ENCODE data around the gene SLC39A7.

SLC39A7 gene

DNA sequence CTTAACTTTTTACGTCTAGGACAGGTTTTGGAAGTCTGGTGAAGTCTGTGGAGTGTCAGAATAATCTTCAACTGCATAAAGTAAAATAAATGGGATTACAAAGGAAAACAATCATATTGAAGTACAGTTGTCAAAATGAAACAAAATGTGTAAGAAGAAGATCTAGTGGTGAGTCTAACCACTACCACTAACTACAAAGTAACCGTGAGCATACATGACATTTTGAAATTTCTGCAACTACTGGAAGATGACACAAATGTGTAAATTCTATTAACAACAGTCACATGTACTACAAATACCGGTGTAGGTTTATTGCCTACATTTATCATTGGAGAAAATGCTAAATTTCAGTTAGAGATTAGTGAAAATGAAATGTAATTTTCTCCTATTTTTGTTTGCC, 41.3 kb downstream of the SLC39A7 start:
- in situ Hi-C loops (cut with MboI; ENCODE audit: low sequenced_read_pairs, unreplicated experiment), result loop anchor here (25.0 kb wide), 1 partner anchor 230 kb away; the partner anchor contains the start of gene HLA-DOA

DNA sequence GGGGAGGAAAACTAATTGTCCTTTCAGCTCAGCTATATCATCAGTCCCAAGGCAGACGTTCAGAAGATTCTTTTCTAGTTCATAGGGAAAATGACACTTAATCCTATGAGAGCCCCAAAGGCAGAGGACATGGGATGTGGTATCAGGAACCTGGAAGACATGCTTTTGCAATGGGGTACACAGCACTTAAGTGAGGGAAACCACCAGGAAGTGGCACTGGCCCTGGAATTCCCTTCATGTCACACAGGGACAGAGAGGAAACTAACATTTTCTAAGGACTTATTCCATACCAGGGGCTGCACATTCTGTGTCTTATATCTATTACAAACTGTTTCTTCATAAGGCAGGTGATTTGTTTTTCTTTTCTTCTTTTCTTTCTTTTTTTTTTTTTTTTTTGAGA, 42.8 kb downstream of the SLC39A7 start:
- TF ChIP-seq, protein P1, sequence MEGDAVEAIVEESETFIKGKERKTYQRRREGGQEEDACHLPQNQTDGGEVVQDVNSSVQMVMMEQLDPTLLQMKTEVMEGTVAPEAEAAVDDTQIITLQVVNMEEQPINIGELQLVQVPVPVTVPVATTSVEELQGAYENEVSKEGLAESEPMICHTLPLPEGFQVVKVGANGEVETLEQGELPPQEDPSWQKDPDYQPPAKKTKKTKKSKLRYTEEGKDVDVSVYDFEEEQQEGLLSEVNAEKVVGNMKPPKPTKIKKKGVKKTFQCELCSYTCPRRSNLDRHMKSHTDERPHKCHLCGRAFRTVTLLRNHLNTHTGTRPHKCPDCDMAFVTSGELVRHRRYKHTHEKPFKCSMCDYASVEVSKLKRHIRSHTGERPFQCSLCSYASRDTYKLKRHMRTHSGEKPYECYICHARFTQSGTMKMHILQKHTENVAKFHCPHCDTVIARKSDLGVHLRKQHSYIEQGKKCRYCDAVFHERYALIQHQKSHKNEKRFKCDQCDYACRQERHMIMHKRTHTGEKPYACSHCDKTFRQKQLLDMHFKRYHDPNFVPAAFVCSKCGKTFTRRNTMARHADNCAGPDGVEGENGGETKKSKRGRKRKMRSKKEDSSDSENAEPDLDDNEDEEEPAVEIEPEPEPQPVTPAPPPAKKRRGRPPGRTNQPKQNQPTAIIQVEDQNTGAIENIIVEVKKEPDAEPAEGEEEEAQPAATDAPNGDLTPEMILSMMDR (IDR thresholded peaks at IDR 0.05; ENCODE audit: borderline replicate concordance, control extremely low read depth, extremely low read depth, insufficient read depth, missing control alignments), result no peak
- in situ Hi-C loops (cut with MboI; ENCODE audit: low sequenced_read_pairs, unreplicated experiment), result loop anchor here (25.0 kb wide), 1 partner anchor 231 kb away; the partner anchor contains the start of gene HLA-DOA

More for the DNA sequence above, 41.3 kb downstream of the SLC39A7 start:
- TF ChIP-seq, protein P1 (IDR thresholded peaks at IDR 0.05; ENCODE audit: borderline replicate concordance, control extremely low read depth, extremely low read depth, insufficient read depth, missing control alignments), result no peak
- DNase-seq (ENCODE audit: low spot score), result no peak

DNA sequence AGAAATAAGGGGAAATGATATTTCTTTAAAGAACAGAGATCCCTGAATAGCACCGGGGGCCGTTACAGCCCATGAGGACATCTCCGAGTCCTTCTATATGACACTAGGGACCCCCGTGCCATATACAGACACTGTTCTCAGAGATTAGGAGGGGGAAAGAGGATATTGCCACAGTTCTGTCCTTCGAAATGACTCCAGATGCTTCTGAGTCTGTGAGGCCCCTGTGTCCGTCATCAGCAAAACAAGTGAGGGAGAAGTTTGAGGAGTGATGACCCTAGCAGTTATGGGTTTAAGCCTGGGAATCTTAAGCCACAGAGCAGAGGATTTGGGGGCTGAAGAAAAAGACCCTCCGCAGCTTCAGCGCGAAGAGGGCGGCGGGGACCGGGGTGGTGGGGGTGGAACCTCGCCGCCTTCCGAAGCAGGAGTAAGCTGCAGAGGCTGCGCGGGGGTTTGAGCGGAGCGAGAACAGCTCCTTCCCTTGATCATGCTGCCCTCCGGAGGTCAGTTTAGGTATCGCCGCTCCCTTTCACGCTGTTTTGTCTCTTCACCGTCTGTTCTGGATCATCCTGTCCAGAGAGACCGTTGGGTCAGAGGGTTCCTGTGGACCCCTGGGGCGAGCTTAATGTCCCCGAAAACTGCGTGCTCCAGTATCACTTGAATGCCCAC, 47.4 kb downstream of the SLC39A7 start:
- TF ChIP-seq, protein P1 (IDR thresholded peaks at IDR 0.05; ENCODE audit: borderline replicate concordance, control extremely low read depth, extremely low read depth, insufficient read depth, missing control alignments), result peak; percentile 93
- DNase-seq (ENCODE audit: low spot score), result peak; percentile 84
- in situ Hi-C loops (cut with MboI; ENCODE audit: low sequenced_read_pairs, unreplicated experiment), result loop anchor here (25.0 kb wide), 1 partner anchor 236 kb away; the partner anchor contains the start of gene HLA-DOA

More for the DNA sequence above, 42.8 kb downstream of the SLC39A7 start:
- no peak for DNase-seq (ENCODE audit: low spot score)

DNA sequence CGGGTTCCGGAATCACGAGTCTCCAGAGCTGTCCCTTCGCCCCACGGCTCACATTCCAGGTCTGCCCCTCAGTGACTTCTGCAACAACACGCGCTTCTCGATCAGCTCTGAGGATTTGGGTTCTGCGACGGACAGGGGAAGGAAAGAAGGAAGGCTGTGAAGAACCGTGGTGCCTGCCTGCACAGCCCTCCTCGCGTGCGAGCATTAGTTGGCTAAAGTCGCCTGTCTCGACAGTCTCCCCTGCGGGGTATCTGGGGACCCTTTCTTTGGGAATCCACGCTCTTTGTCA, 47.9 kb downstream of the SLC39A7 start:
- in situ Hi-C loops (cut with MboI; ENCODE audit: low sequenced_read_pairs, unreplicated experiment), result loop anchor here (25.0 kb wide), 1 partner anchor 236 kb away; the partner anchor contains the start of gene HLA-DOA
- TF ChIP-seq, protein P1 (IDR thresholded peaks at IDR 0.05; ENCODE audit: borderline replicate concordance, control extremely low read depth, extremely low read depth, insufficient read depth, missing control alignments), result no peak
- peak; percentile 30 for DNase-seq (ENCODE audit: low spot score)

DNA sequence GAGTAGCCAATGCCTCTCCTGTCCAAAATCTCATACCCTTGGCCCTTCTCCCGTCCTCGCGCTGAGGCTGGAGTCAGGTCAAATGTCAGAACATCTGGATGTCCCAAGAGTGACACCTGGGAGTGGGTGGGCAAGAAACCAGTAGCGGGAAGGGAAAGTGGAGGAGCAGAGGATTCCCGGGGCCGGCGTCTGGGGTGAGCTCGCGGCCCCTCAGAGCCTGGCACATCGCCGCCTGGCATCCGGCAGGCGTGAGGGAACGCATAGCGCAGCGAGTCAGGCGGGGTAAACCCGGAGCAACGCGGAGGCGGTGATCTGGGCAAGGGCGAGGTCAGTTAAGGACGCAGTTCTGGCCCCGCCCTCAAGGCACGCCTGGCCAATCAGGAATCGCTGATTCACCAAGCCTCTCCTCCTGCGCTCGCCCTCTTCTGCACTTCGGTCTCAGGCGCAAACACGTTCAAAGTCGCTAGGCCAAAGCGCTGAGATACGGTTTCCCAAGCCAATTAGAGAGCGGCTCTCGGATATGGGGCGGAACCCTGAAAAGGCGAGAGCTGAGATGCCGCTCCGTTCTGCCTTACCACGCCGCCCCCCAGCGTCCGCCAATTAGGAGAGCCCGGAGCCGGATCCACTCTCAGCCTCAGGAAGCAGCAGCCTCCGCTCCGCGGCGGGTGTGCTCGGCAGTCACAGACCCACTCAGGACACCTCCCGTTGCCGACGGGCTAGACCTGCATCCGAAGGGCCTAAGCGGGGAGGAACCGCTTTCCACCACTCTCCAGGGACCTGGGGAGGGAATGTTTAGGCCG, 48.5 kb downstream of the SLC39A7 start:
- TF ChIP-seq, protein P1 (IDR thresholded peaks at IDR 0.05; ENCODE audit: borderline replicate concordance, control extremely low read depth, extremely low read depth, insufficient read depth, missing control alignments), result peak; percentile 2
- in situ Hi-C loops (cut with MboI; ENCODE audit: low sequenced_read_pairs, unreplicated experiment), result loop anchor here (25.0 kb wide), 1 partner anchor 237 kb away; the partner anchor contains the start of gene HLA-DOA
- peak; percentile 93 for DNase-seq (ENCODE audit: low spot score)

DNA sequence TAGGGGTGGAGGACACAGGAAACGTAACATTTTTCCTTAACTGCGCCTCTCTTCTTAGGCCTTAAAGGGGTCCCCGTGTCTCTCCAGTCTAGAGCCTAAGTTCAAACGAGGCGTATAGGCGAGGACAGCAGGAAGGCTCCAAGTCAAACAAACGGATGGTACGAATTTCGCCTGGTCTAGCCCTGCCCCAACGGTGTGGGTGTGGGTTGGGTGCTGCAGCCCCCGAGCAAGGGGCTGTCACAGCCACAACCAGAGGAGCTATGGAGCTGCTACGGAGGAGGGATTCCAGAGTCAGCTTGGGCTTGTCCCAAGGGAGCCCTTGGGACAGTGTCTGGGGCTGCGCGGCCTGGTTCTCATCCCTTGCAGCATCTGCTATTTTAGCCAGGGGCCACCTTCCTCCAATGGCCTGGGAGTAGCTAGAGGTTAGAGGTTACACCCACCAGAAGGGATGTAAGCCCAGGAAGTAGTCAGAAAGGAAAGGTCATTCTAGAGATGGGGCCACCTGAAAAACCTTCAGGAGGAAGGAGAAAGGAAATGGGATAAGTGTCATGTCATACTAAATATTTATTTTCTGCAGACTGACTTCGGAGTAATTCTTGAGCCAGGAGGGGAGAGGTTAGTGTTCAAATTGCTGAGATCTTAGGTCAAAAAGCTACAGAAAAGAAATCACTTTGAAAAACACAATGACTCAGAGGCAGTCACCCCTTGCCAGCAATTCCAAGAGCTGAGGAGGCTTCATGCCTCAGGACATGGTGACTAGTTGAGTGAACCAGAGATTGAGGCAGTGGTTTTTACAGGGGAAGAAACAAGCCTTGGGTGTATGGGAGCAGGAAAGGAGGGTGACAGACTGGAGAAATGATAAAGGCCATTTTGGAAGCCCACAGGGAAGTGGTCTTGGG, 49.3 kb downstream of the SLC39A7 start:
- in situ Hi-C loops (cut with MboI; ENCODE audit: low sequenced_read_pairs, unreplicated experiment), result loop anchor here (25.0 kb wide), 1 partner anchor 238 kb away; the partner anchor contains the start of gene HLA-DOA
- peak; percentile 18 for DNase-seq (ENCODE audit: low spot score)
- TF ChIP-seq, protein P1 (IDR thresholded peaks at IDR 0.05; ENCODE audit: borderline replicate concordance, control extremely low read depth, extremely low read depth, insufficient read depth, missing control alignments), result no peak

All from GM13976 (cell line).